HFF-Myc (cell line): Measurements from ENCODE around the gene EFCAB5.

ENCODE experiments used
- DNase-seq: peaks from one replicate; pipeline ENCODE4 v3.0.0-alpha.2; 2011; ENCODE audit warnings: low read depth; ENCODE audit errors: extremely low read depth
- H3K4me3 ChIP-seq: replicated peaks from 2 replicates; pipeline ENCODE4 v1.5.1; 2011; ENCODE audit warnings: low read depth, mild to moderate bottlenecking, control low read depth, low read length
- TF ChIP-seq, protein P1 (sequence below): IDR thresholded peaks from 2 replicates; pipeline ENCODE4 v1.5.1; 2012; ENCODE audit warnings: mild to moderate bottlenecking, low read depth, low read length, control low read depth; ENCODE audit errors: missing control alignments

The EFCAB5 gene

GRCh38 chr17:29958947-29959657 is 17.7 kb downstream of the EFCAB5 start:
- no peak overlapping the region for H3K4me3 ChIP-seq
- TF ChIP-seq, protein P1, sequence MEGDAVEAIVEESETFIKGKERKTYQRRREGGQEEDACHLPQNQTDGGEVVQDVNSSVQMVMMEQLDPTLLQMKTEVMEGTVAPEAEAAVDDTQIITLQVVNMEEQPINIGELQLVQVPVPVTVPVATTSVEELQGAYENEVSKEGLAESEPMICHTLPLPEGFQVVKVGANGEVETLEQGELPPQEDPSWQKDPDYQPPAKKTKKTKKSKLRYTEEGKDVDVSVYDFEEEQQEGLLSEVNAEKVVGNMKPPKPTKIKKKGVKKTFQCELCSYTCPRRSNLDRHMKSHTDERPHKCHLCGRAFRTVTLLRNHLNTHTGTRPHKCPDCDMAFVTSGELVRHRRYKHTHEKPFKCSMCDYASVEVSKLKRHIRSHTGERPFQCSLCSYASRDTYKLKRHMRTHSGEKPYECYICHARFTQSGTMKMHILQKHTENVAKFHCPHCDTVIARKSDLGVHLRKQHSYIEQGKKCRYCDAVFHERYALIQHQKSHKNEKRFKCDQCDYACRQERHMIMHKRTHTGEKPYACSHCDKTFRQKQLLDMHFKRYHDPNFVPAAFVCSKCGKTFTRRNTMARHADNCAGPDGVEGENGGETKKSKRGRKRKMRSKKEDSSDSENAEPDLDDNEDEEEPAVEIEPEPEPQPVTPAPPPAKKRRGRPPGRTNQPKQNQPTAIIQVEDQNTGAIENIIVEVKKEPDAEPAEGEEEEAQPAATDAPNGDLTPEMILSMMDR, result no peak
- DNase-seq, result no peak

DNA sequence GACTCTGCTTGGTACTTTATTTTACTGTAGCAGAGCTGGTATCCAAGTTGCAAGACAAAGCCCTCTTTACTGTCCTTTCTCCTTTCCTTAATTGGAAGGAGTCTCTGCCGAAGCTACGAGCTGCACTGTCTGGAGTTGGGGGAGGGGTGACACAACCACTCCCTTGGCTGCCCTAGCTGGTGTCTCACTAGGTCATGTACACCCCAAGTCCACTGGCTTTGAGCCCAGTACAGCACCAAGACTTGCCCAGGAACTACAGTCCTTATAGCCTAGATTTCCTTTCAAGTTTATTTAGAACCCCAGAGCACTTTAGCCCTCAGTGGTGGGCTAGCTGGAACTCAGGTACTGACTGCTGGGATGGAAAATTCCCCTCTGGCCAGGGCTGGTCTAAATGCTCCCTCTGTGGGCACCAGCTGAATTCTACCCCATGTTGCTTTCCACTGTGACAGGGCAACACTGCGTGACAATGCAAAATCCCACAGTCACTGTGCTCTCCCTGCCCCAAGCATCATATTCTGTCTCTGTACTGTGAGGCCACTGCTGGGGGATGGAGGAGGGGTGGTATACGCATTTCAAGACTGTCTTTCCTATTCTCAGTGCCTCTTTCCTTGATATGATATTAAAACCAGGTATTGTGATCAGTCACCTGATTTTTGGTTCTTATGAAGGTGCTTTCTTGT is 18.4 kb downstream of the EFCAB5 start:
- H3K4me3 ChIP-seq, result no peak overlapping the region
- DNase-seq, result no peak
- TF ChIP-seq, protein P1, result no peak

- no peak overlapping the region for H3K4me3 ChIP-seq
- DNase-seq, result no peak
- TF ChIP-seq, protein P1, result no peak
These were observed 21.2 kb downstream of the EFCAB5 start for GRCh38 chr17:29962656-29963055.

- TF ChIP-seq, protein P1, result no peak
These were observed 26.8 kb downstream of the EFCAB5 start for GRCh38 chr17:29968271-29968670.

GRCh38 chr17:29972277-29972676 is 30.8 kb downstream of the EFCAB5 start:
- no peak overlapping the region for H3K4me3 ChIP-seq

More at GRCh38 chr17:29968271-29968670, 26.8 kb downstream of the EFCAB5 start:
- no peak for DNase-seq
- H3K4me3 ChIP-seq, result no peak overlapping the region

DNA sequence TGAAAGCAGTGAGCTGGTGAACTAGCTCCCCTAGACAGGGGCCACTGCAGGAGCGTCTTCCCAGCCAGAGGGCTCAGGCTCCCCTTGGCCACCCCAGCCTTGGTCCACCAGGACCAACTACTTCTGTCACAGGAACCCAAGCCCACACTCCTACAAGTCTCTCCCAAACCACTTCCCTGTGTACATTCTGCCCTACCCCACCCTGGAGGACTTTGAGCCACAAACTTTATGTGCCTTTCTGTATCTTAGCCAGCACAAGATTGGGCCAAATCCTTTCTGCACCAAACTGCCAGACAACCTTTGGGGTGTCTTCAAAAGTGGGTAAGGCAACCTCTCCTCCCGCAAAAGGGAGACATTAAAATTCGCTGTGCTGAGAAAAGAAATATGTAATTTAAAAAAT is 31.6 kb downstream of the EFCAB5 start:
- no peak for DNase-seq
- TF ChIP-seq, protein P1, result no peak
- no peak overlapping the region for H3K4me3 ChIP-seq

More at GRCh38 chr17:29972277-29972676, 30.8 kb downstream of the EFCAB5 start:
- DNase-seq, result no peak
- TF ChIP-seq, protein P1, result no peak
